ENCODE measurements around the gene STAT1.

Gene STAT1

GRCh38 chr2:190943706-190944105 is 70.3 kb downstream of the STAT1 start:
- no peak overlapping the region for H3K4me3 ChIP-seq (ENCODE audit: control insufficient read depth, low read depth, low read length)
- TF ChIP-seq CTCF (IDR thresholded peaks at IDR 0.05; ENCODE audit: control insufficient read depth, insufficient read depth, low read depth, low read length, missing control alignments) = no peak
- DNase-seq (ENCODE audit: low read depth) = no peak

DNA sequence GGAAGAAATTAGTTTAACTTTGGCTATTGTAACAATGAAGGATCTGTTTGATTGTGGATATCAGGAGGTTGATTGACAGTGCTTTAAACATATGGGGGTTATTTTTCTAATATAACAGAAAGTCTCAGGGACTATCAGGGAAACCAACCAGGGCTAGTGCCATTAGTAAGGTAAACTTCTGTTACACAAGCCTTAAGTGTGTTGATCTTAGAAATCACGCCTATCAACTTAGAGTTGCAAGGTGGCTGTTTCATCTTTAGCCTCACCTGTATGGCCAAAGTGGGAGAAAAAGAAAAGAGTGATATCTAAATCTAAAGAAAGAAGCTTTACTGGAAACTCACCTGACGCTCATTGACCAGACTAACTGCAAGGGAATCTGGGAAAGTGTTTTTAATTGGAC is 71.3 kb downstream of the STAT1 start:
- TF ChIP-seq CTCF (IDR thresholded peaks at IDR 0.05; ENCODE audit: control insufficient read depth, insufficient read depth, low read depth, low read length, missing control alignments) = no peak
- DNase-seq (ENCODE audit: low read depth) = no peak
- no peak overlapping the region for H3K4me3 ChIP-seq (ENCODE audit: control insufficient read depth, low read depth, low read length)

- H3K4me3 ChIP-seq (ENCODE audit: control insufficient read depth, low read depth, low read length) = no peak overlapping the region
- DNase-seq (ENCODE audit: low read depth) = no peak
- TF ChIP-seq CTCF (IDR thresholded peaks at IDR 0.05; ENCODE audit: control insufficient read depth, insufficient read depth, low read depth, low read length, missing control alignments) = no peak
Measured at GRCh38 chr2:190941571-190941970, 72.4 kb downstream of the STAT1 start.

DNA sequence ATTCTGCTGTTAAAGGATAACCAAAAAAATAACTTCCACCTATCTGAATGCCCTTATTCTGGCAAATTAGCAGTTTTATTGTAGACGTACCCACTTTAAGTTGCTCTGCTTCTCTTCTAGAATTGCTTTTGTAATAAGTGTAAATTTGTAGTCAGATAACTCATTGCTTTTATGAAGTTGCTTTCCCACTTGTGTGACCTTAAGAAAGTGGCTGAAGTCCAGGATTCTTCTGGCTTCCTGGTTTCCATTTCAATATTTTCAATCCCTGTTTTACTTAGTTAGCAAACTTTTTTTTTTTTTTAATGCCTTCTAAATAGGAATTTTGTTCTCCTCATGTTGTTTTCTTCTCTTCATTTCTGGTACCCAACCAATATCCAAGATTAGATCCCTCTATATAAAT is 73.5 kb downstream of the STAT1 start:
- H3K4me3 ChIP-seq (ENCODE audit: control insufficient read depth, low read depth, low read length) = no peak overlapping the region
- DNase-seq (ENCODE audit: low read depth) = no peak
- TF ChIP-seq CTCF (IDR thresholded peaks at IDR 0.05; ENCODE audit: control insufficient read depth, insufficient read depth, low read depth, low read length, missing control alignments) = no peak

DNA sequence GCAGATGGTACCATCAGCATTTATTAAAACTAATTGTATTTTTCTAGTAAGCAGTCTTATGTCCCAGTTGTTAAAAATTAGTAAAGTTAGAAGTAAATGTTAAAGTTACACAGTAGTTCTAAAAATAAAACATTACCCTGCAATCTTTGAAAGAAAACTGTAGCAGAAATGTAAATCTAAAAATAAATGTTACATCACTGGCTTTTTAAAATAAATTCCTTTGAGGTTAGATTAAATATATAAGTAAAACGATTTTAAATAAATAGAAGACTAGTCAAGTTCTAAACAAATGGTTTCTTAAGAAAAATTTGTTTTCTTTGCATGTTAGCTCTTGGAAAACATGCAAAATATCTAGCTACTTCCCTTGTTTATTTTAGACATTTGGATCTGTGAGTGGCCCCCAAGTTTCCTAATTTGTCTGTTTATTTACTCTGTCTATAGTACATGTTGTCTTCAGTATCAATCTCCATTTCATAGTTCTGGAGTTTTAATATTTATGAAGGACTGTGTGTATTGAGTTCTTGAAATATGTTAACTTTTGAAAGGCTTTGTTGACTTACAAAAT is 75.1 kb downstream of the STAT1 start:
- TF ChIP-seq CTCF (IDR thresholded peaks at IDR 0.05; ENCODE audit: control insufficient read depth, insufficient read depth, low read depth, low read length, missing control alignments) = no peak
- DNase-seq (ENCODE audit: low read depth) = no peak
- no peak overlapping the region for H3K4me3 ChIP-seq (ENCODE audit: control insufficient read depth, low read depth, low read length)

DNA sequence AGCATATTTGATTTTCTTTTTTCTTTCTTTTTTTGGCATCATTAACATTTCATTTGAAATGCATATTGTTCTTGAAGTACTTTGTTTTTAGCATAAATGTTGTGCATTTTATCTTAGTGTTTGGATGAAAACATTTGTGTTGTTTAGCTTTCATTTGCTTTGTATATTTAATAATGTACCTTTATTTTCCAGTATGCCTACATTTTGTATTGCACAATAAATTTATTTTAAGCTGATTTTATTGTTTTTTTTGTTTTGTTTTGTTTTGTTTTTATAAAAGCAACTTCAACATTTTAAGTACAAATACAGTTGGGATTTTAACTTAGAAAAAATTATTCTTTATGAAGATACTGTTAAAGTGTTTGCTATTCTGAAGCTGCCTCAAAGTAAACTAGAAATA is 78.9 kb downstream of the STAT1 start:
- TF ChIP-seq CTCF (IDR thresholded peaks at IDR 0.05; ENCODE audit: control insufficient read depth, insufficient read depth, low read depth, low read length, missing control alignments) = no peak
- no peak overlapping the region for H3K4me3 ChIP-seq (ENCODE audit: control insufficient read depth, low read depth, low read length)
- DNase-seq (ENCODE audit: low read depth) = no peak

DNA sequence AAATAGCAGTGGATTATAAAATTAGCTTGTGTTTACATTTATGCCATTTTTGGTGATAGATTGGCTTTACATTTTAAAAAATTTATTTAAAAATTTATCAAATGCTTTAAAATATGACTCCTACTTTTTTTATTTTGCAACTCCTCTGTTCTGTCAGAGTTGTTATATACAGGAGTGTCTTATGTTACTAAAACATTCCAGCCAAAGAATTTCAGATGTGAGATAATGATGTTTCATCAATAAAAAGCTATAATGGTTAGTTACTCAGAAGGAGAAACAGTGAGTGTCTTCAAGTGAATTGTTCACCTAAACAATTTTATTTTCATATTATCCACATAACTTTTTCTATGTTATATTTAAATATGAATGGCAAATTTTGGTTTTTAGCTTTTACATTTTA is 80.6 kb downstream of the STAT1 start:
- no peak for DNase-seq (ENCODE audit: low read depth)
- H3K4me3 ChIP-seq (ENCODE audit: control insufficient read depth, low read depth, low read length) = no peak overlapping the region
- no peak for TF ChIP-seq CTCF (IDR thresholded peaks at IDR 0.05; ENCODE audit: control insufficient read depth, insufficient read depth, low read depth, low read length, missing control alignments)
